MM.1S (cell line): ENCODE results near the gene CWC27.

Experiments
- DNase-seq: peaks from one replicate; pipeline ENCODE4 v3.0.0-alpha.2; 2015
- H2AFZ ChIP-seq: fragments of 300-600 bp; sonication (generic); 2 replicates; pipeline ENCODE4 v1.6.0; 2016; ENCODE audit warnings: antibody characterized with exemption, low read length
- H3F3A ChIP-seq: fragments of 300-600 bp; sonication (generic); 2 replicates; pipeline ENCODE4 v1.6.1; 2016; ENCODE audit warnings: mild to moderate bottlenecking, antibody characterized with exemption, low read length, moderate library complexity, mixed read lengths; ENCODE audit not compliant: insufficient read depth
- H3K27ac ChIP-seq: fragments of 300-600 bp; sonication (generic); 2 replicates; pipeline ENCODE4 v1.5.1; 2016; ENCODE audit warnings: mild to moderate bottlenecking, low read length
- H3K27me3 ChIP-seq: fragments of 300-600 bp; sonication (generic); replicated peaks from 2 replicates; pipeline ENCODE4 v1.6.0; 2016; ENCODE audit warnings: low read length; ENCODE audit not compliant: insufficient read depth
- H3K36me3 ChIP-seq: fragments of 300-600 bp; sonication (generic); replicated peaks from 2 replicates; pipeline ENCODE4 v1.6.1; 2016; ENCODE audit warnings: mild to moderate bottlenecking, low read length, mixed read lengths; ENCODE audit not compliant: insufficient read depth
- H3K4me1 ChIP-seq: fragments of 300-600 bp; sonication (generic); 2 replicates; pipeline ENCODE4 v1.6.1; 2016; ENCODE audit warnings: low read length, mixed read lengths
- H3K4me2 ChIP-seq: fragments of 300-600 bp; sonication (generic); 2 replicates; pipeline ENCODE4 v1.6.0; 2016; ENCODE audit warnings: low read depth, low read length
- H3K4me3 ChIP-seq: fragments of 300-600 bp; sonication (generic); 2 replicates; pipeline ENCODE4 v1.5.1; 2016; ENCODE audit warnings: low read length, mixed read lengths
- H3K79me2 ChIP-seq: fragments of 300-600 bp; sonication (generic); 2 replicates; pipeline ENCODE4 v1.6.1; 2016; ENCODE audit warnings: mixed run types, low read length, mixed read lengths
- H3K9ac ChIP-seq: fragments of 300-600 bp; sonication (generic); 2 replicates; pipeline ENCODE4 v1.6.1; 2016; ENCODE audit warnings: low read length, mixed read lengths
- H3K9me2 ChIP-seq: fragments of 300-600 bp; sonication (generic); replicated peaks from 2 replicates; pipeline ENCODE4 v1.6.1; 2016; ENCODE audit warnings: mild to moderate bottlenecking, low read length, mixed read lengths; ENCODE audit not compliant: insufficient read depth
- H3K9me3 ChIP-seq: fragments of 300-600 bp; sonication (generic); replicated peaks from 2 replicates; pipeline ENCODE4 v1.6.1; 2016; ENCODE audit warnings: mild to moderate bottlenecking, low read length, mixed read lengths; ENCODE audit not compliant: insufficient read depth
- H4K20me1 ChIP-seq: fragments of 300-600 bp; sonication (generic); 2 replicates; pipeline ENCODE4 v1.6.1; 2016; ENCODE audit warnings: mild to moderate bottlenecking, low read length, moderate library complexity, mixed read lengths; ENCODE audit not compliant: insufficient read depth
- EZH2 ChIP-seq: fragments of 300-600 bp; sonication (generic); optimal IDR thresholded peaks from 2 replicates; pipeline ENCODE3; 2017; ENCODE audit warnings: low read depth, mild to moderate bottlenecking, antibody characterized with exemption, low read length, mixed read lengths
- EZH2phosphoT487 ChIP-seq: fragments of 300-600 bp; sonication (generic); IDR thresholded peaks from 2 replicates; pipeline ENCODE4 v1.6.1; 2018; ENCODE audit warnings: antibody characterized with exemption, low read length
- TF ChIP-seq, protein P1 (sequence below): fragments of 300-600 bp; sonication (generic); IDR thresholded peaks from 2 replicates; pipeline ENCODE4 v1.5.1; 2016; ENCODE audit warnings: antibody characterized with exemption, low read length, mixed read lengths

Gene CWC27

GRCh38 chr5:64771736-64772135, 3.0 kb downstream of the CWC27 start:
- Histone ChIP-seq H3K9me3 (no peaks in the 10 kb centered on the region), H3K9ac (no peak overlapping the region), H3K79me2 (peaks cover 55% of the 10 kb centered on the region), H3K4me2 (no peak overlapping the region), H3K27me3 (no peaks in the 10 kb centered on the region), H3K36me3 (no peaks in the 10 kb centered on the region), H3K4me1 (peaks cover 38% of the 10 kb centered on the region), H3K4me3 (no peak overlapping the region), H3F3A (no peaks in the 10 kb centered on the region; the same call in 1 of the 2 replicates), H3K9me2 (no peaks in the 10 kb centered on the region), H2AFZ (no peak overlapping the region), H4K20me1 (no peaks in the 10 kb centered on the region), H3K27ac (no peak overlapping the region)
- TF ChIP-seq, protein P1, sequence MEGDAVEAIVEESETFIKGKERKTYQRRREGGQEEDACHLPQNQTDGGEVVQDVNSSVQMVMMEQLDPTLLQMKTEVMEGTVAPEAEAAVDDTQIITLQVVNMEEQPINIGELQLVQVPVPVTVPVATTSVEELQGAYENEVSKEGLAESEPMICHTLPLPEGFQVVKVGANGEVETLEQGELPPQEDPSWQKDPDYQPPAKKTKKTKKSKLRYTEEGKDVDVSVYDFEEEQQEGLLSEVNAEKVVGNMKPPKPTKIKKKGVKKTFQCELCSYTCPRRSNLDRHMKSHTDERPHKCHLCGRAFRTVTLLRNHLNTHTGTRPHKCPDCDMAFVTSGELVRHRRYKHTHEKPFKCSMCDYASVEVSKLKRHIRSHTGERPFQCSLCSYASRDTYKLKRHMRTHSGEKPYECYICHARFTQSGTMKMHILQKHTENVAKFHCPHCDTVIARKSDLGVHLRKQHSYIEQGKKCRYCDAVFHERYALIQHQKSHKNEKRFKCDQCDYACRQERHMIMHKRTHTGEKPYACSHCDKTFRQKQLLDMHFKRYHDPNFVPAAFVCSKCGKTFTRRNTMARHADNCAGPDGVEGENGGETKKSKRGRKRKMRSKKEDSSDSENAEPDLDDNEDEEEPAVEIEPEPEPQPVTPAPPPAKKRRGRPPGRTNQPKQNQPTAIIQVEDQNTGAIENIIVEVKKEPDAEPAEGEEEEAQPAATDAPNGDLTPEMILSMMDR = no peak
- no peak for TF ChIP-seq EZH2phosphoT487
- TF ChIP-seq EZH2 = no peak
- no peak for DNase-seq

GRCh38 chr5:64773533-64773932, 4.8 kb downstream of the CWC27 start:
- H2AFZ ChIP-seq = no peak overlapping the region
- no peak overlapping the region for H3K4me3 ChIP-seq
- H3K9ac ChIP-seq = no peak overlapping the region
- TF ChIP-seq EZH2 = no peak
- TF ChIP-seq, protein P1 = no peak
- no peak for TF ChIP-seq EZH2phosphoT487
- H3K4me2 ChIP-seq = peak overlapping the region; percentile 34
- H3K27me3 ChIP-seq = no peaks in the 10 kb centered on the region
- DNase-seq = no peak
- H3K27ac ChIP-seq = peak overlapping the region; percentile 20; the same call in 1 of the 2 replicates
- no peaks in the 10 kb centered on the region for H3K36me3 ChIP-seq
- H3K9me3 ChIP-seq = no peaks in the 10 kb centered on the region
- H4K20me1 ChIP-seq = no peaks in the 10 kb centered on the region
- peaks cover 29% of the 10 kb centered on the region for H3K4me1 ChIP-seq
- H3F3A ChIP-seq = no peaks in the 10 kb centered on the region; the same call in 1 of the 2 replicates
- H3K9me2 ChIP-seq = no peaks in the 10 kb centered on the region
- peaks cover 38% of the 10 kb centered on the region for H3K79me2 ChIP-seq

- no peaks in the 10 kb centered on the region for H3K36me3 ChIP-seq
These were observed 6.6 kb downstream of the CWC27 start for GRCh38 chr5:64775291-64775690.

More at GRCh38 chr5:64775291-64775690, 6.6 kb downstream of the CWC27 start:
- H3K4me1 ChIP-seq = peaks cover 20% of the 10 kb centered on the region
- H3K9me3 ChIP-seq = no peaks in the 10 kb centered on the region
- TF ChIP-seq, protein P1 = no peak
- TF ChIP-seq EZH2 (no peak), EZH2phosphoT487 (no peak)
- DNase-seq = no peak
- peaks cover 22% of the 10 kb centered on the region for H3K79me2 ChIP-seq
- no peak overlapping the region for H3K9ac ChIP-seq
- no peak overlapping the region for H3K27ac ChIP-seq
- H2AFZ ChIP-seq = no peak overlapping the region
- no peak overlapping the region for H3K4me3 ChIP-seq
- no peaks in the 10 kb centered on the region for H3K27me3 ChIP-seq
- no peaks in the 10 kb centered on the region for H3K9me2 ChIP-seq
- no peaks in the 10 kb centered on the region; the same call in 1 of the 2 replicates for H3F3A ChIP-seq
- H3K4me2 ChIP-seq = no peak overlapping the region
- no peaks in the 10 kb centered on the region for H4K20me1 ChIP-seq
